Stimulated activated CD4-positive, alpha-beta T cell treated with anti-CD3 and anti-CD28 coated beads, Interleukin-4, amount 100 ng/mL, for 24 hours (primary cell): ENCODE results near the gene HSD17B11.
"Not testable (repeated sequence)": the region's sequence is repeated elsewhere in the genome, so short reads cannot be mapped to it uniquely, and the experiment has no call there.

Source experiments
- DNase-seq: peaks from one replicate; pipeline ENCODE4 v3.0.0-alpha.2; 2020

Gene HSD17B11

GRCh38 chr4:87354168-87355102 is 36.6 kb downstream of the HSD17B11 start:
- DNase-seq: no peak

GRCh38 chr4:87353592-87353991 is 37.4 kb downstream of the HSD17B11 start:
- peak; percentile 14 for DNase-seq

GRCh38 chr4:87345139-87345538 is 45.8 kb downstream of the HSD17B11 start:
- DNase-seq: no peak

GRCh38 chr4:87342872-87343271 is 48.1 kb downstream of the HSD17B11 start:
- DNase-seq: no peak

GRCh38 chr4:87341954-87342635 is 48.9 kb downstream of the HSD17B11 start:
- DNase-seq: not testable (repeated sequence)

GRCh38 chr4:87339440-87339839 is 51.5 kb downstream of the HSD17B11 start:
- DNase-seq: no peak

GRCh38 chr4:87337361-87337760 is 53.6 kb downstream of the HSD17B11 start:
- DNase-seq: no peak

GRCh38 chr4:87333267-87333666 is 57.7 kb downstream of the HSD17B11 start:
- DNase-seq: no peak

- DNase-seq: no peak
Observed at GRCh38 chr4:87330761-87331160, 60.2 kb downstream of the HSD17B11 start.

- DNase-seq: no peak
Observed at GRCh38 chr4:87327136-87327535, 63.9 kb downstream of the HSD17B11 start.

- DNase-seq: no peak
Observed at GRCh38 chr4:87326460-87326859, 64.5 kb downstream of the HSD17B11 start.

GRCh38 chr4:87322754-87323153 is 68.2 kb downstream of the HSD17B11 start, which contains the start of gene HSD17B13:
TSS of gene HSD17B13 (minus strand) at chr4:87322882. CDS start at chr4:87322841, 41 bp downstream.
- DNase-seq: no peak

- no peak for DNase-seq
Observed at GRCh38 chr4:87321888-87322287, 69.1 kb downstream of the HSD17B11 start.

GRCh38 chr4:87317527-87317926 is 73.5 kb downstream of the HSD17B11 start:
- DNase-seq: no peak

- no peak for DNase-seq
Observed at GRCh38 chr4:87316961-87317360, 74.0 kb downstream of the HSD17B11 start.

- not testable (repeated sequence) for DNase-seq
Observed at GRCh38 chr4:87315000-87315399, 76.0 kb downstream of the HSD17B11 start.

- DNase-seq: no peak
Observed at GRCh38 chr4:87313756-87314155, 77.2 kb downstream of the HSD17B11 start.

GRCh38 chr4:87311684-87312083 is 79.3 kb downstream of the HSD17B11 start:
- DNase-seq: no peak

GRCh38 chr4:87310691-87311335 is 80.2 kb downstream of the HSD17B11 start:
- DNase-seq: no peak

- no peak for DNase-seq
Observed at GRCh38 chr4:87309625-87310024, 81.4 kb downstream of the HSD17B11 start.

GRCh38 chr4:87306056-87306455 is 84.9 kb downstream of the HSD17B11 start:
- no peak for DNase-seq

- no peak for DNase-seq
Observed at GRCh38 chr4:87305562-87305961, 85.4 kb downstream of the HSD17B11 start.

- no peak for DNase-seq
Observed at GRCh38 chr4:87304745-87305432, 86.1 kb downstream of the HSD17B11 start.
